SH-SY5Y (cell line): ENCODE measurements around the gene VSTM4.

Source experiments
- GATA2 ChIP-seq: IDR thresholded peaks from 2 replicates; pipeline ENCODE4 v1.6.1; 2011; ENCODE audit warnings: mild to moderate bottlenecking, low read depth, low read length
- GATA3 ChIP-seq: IDR thresholded peaks from 2 replicates; pipeline ENCODE4 v1.6.1; 2011; ENCODE audit warnings: low read depth, mild to moderate bottlenecking, low read length, moderate library complexity

The VSTM4 gene

GRCh38 chr10:49070701-49071100 is 44.6 kb downstream of the VSTM4 start:
- TF ChIP-seq GATA2 (no peak), GATA3 (no peak)

GRCh38 chr10:49068672-49069217 is 46.6 kb downstream of the VSTM4 start:
- TF ChIP-seq GATA3, result no peak
- no peak for TF ChIP-seq GATA2

GRCh38 chr10:49068209-49068608 is 47.1 kb downstream of the VSTM4 start:
- no peak for TF ChIP-seq GATA3
- TF ChIP-seq GATA2, result no peak

GRCh38 chr10:49066944-49067730 is 48.2 kb downstream of the VSTM4 start:
- TF ChIP-seq GATA3 (no peak), GATA2 (no peak)

GRCh38 chr10:49062229-49062628 is 53.1 kb downstream of the VSTM4 start:
- TF ChIP-seq GATA2 (no peak), GATA3 (no peak)

GRCh38 chr10:49061667-49062066 is 53.7 kb downstream of the VSTM4 start:
- TF ChIP-seq GATA2 (no peak), GATA3 (no peak)

GRCh38 chr10:49058463-49059255 is 56.7 kb downstream of the VSTM4 start:
- no peak for TF ChIP-seq GATA3
- TF ChIP-seq GATA2, result no peak

GRCh38 chr10:49057231-49057880 is 58.0 kb downstream of the VSTM4 start:
- no peak for TF ChIP-seq GATA3
- TF ChIP-seq GATA2, result no peak

- no peak for TF ChIP-seq GATA3
- no peak for TF ChIP-seq GATA2
Measured at GRCh38 chr10:49056356-49056755, 59.0 kb downstream of the VSTM4 start.

- TF ChIP-seq GATA3 (no peak), GATA2 (no peak)
Measured at GRCh38 chr10:49055221-49055849, 60.0 kb downstream of the VSTM4 start.

GRCh38 chr10:49054753-49055152 is 60.6 kb downstream of the VSTM4 start:
- no peak for TF ChIP-seq GATA2
- TF ChIP-seq GATA3, result no peak

- TF ChIP-seq GATA3 (no peak), GATA2 (no peak)
Measured at GRCh38 chr10:49053998-49054692, 61.2 kb downstream of the VSTM4 start.
